Anterior cingulate cortex (tissue), 58 donors: ENCODE results near the gene RLIM.

Source experiments
- DNase-seq, 58 donors: peaks; one replicate each; lab custom pipeline; 2025; lab: John Stamatoyannopoulos, UW

Gene RLIM

DNA sequence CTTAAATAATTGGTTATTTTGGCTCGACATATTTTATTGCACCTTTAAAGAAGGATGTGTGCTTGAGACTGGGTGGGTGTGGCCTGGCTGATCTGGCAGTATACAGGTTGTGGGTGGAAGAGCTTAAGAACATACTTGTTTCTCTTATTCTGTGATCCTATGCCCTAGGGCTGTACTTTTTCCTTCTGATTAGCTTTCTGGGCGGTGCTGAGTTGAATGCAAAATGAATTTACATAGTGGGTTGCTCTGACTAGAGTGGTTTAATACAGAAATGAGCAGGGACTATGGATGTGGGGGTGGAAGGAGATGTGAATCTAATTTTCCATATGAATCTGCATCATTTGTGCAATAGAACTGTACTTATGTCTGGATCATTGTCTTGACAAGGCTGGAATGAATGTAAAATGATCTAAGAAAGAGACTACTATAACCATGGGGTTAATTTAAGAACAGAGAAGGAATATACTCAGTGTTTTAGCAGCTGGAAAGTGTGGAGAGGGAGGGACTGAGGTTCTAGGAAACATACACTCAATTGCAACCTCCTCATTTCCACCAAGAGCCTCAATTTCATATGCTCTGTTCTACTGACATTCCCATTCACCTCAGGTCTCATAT lies 73.7 kb downstream of the RLIM start:
- DNase-seq, result no peak

- peak in 21 of 58 donors; percentile 0 to 50 (median 5) for DNase-seq
These were observed 77.5 kb downstream of the RLIM start for GRCh38 chrX:74536832-74537371.

- DNase-seq, result peak in 57 of 58 donors; percentile 2 to 70 (median 47)
These were observed 78.1 kb downstream of the RLIM start for GRCh38 chrX:74536152-74536831.

DNA sequence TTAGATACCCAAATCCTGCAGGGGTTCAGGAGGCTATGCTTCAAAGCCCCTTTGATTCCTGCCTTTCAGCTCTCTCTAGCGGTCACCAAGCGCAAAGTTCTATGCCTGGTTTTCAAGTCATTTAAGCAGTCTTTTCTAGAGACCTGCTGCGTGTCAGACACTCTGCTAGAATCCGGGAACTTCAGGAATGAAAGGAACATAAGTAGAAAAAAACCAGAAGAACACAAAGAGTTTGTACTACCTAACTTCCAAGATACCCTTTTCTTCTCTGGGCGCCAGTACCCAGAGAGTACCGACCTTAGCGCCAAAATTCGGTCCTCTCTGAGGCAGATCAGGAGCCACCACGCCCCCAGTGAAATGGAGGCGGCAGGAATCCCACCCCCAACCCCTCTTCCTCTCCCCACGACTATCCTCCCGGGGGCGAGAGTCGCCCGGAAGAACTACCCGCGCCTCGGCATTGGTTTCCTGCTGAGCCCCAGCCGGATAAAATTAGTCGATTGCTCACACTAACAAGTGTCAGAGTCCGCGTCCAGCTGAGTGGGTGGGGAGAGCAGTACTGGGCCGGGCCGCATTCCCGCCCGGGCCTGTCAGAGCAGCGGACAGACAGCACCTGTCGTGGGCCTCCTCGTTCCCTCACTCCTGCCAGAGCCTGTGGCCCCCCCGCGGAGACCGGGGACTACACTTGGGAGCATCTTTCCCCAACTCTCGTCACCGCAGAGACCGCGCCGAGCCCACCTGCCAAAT lies 78.8 kb downstream of the RLIM start:
- peak in 53 of 58 donors; percentile 1 to 60 (median 25) for DNase-seq
